ENCODE data around the gene RAPGEF4. TPM values are rescaled to one million over a fixed set of nuclear protein-coding genes. Genes with fewer than 3 reads are reported as not detected.
"Not testable (repeated sequence)": the region's sequence is repeated elsewhere in the genome, so short reads cannot be mapped to it uniquely, and the experiment has no call there.

RAPGEF4 gene
- total RNA-seq, 1 experiment from 2014 or later = not detected

DNA sequence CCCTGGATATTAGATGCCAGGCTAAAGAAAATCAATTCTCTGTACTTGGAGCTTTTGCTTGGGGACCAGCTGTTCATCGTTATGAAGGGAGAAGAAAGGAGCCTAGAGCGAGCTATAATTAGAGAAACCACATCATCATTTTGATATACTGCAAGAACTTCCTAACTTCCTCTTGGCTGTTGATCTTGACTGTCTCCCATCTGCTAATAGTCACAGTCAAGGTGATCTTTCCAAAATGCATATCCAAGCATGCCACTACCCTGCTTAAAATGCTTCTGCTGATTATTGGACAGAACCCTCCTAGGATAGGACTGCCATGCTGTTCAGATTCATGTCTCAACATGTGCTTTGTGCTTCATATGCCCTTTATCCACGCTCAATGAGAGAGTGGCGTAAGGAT lies 54.8 kb downstream of the RAPGEF4 start:
- Mint-ChIP-seq H3K27ac (ENCODE audit: low read depth, unreplicated experiment) (peak overlapping the region; percentile 32), H3K27me3 (ENCODE audit: insufficient read depth, unreplicated experiment) (no peaks in the 10 kb centered on the region), H3K36me3 (ENCODE audit: insufficient read depth, unreplicated experiment) (no peaks in the 10 kb centered on the region), H3K4me3 (ENCODE audit: unreplicated experiment) (no peak overlapping the region), H3K4me1 (ENCODE audit: insufficient read depth, unreplicated experiment) (no peaks in the 10 kb centered on the region), H3K9me3 (ENCODE audit: unreplicated experiment) (no peaks in the 10 kb centered on the region)
- intact Hi-C loops (cut with micrococcal nuclease) = no loop called here
- no TSS peak for BruUV-seq (replicated peaks)
- DNase-seq (ENCODE audit: unreplicated experiment) = no peak
- POLR2A ChIA-PET = no interaction called here
- TF ChIP-seq CTCF (IDR thresholded peaks at IDR 0.05; ENCODE audit: unreplicated experiment) = no peak
- CTCF ChIA-PET = interaction anchor here (0.6 kb wide), 1 partner anchor 22 kb away, joined by 3 read pairs; no protein-coding TSS in a partner anchor

- intact Hi-C loops (cut with micrococcal nuclease) = no loop called here
- Mint-ChIP-seq H3K27me3 (ENCODE audit: insufficient read depth, unreplicated experiment) (no peaks in the 10 kb centered on the region), H3K36me3 (ENCODE audit: insufficient read depth, unreplicated experiment) (no peaks in the 10 kb centered on the region), H3K9me3 (ENCODE audit: unreplicated experiment) (no peaks in the 10 kb centered on the region), H3K27ac (ENCODE audit: low read depth, unreplicated experiment) (peak overlapping the region; percentile 50), H3K4me1 (ENCODE audit: insufficient read depth, unreplicated experiment) (no peaks in the 10 kb centered on the region), H3K4me3 (ENCODE audit: unreplicated experiment) (no peak overlapping the region)
- no TSS peak for BruUV-seq (replicated peaks)
- no peak for TF ChIP-seq CTCF (IDR thresholded peaks at IDR 0.05; ENCODE audit: unreplicated experiment)
- POLR2A ChIA-PET = no interaction called here
- no peak for DNase-seq (ENCODE audit: unreplicated experiment)
- CTCF ChIA-PET = interaction anchor here (0.6 to 0.9 kb wide), 3 partner anchors 14 to 450 kb away, joined by 3 read pairs; no protein-coding TSS in a partner anchor
These were observed 56.3 kb downstream of the RAPGEF4 start for GRCh38 chr2:172791953-172792352.

DNA sequence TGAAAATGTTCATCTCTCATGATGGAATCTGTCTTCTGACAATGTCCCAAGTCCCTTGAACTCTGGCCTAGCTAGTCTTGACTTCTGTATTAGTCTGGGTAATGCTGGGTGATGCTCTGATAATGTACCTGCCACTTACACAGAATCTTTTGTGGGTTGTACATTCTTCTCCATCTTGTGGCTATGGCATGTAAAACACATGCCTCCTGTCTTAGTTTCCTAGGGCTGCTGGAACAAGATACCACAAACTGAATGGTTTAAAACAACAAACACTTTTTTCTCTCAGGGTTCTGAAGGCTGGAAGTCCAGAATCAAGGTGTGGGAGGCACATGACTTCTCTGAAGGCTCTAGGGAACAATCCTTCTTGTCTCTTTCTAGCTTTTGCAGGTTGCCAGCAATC lies 57.1 kb downstream of the RAPGEF4 start:
- no peaks in the 10 kb centered on the region for H3K4me1 Mint-ChIP-seq (ENCODE audit: insufficient read depth, unreplicated experiment)
- no peak for DNase-seq (ENCODE audit: unreplicated experiment)
- H3K36me3 Mint-ChIP-seq (ENCODE audit: insufficient read depth, unreplicated experiment) = no peaks in the 10 kb centered on the region
- H3K4me3 Mint-ChIP-seq (ENCODE audit: unreplicated experiment) = no peak overlapping the region
- H3K27me3 Mint-ChIP-seq (ENCODE audit: insufficient read depth, unreplicated experiment) = no peaks in the 10 kb centered on the region
- intact Hi-C loops (cut with micrococcal nuclease) = no loop called here
- no TSS peak for BruUV-seq (replicated peaks)
- no peaks in the 10 kb centered on the region for H3K9me3 Mint-ChIP-seq (ENCODE audit: unreplicated experiment)
- TF ChIP-seq CTCF (IDR thresholded peaks at IDR 0.05; ENCODE audit: unreplicated experiment) = no peak
- ChIA-PET CTCF (no interaction called here), POLR2A (no interaction called here)
- H3K27ac Mint-ChIP-seq (ENCODE audit: low read depth, unreplicated experiment) = peak overlapping the region; percentile 50

DNA sequence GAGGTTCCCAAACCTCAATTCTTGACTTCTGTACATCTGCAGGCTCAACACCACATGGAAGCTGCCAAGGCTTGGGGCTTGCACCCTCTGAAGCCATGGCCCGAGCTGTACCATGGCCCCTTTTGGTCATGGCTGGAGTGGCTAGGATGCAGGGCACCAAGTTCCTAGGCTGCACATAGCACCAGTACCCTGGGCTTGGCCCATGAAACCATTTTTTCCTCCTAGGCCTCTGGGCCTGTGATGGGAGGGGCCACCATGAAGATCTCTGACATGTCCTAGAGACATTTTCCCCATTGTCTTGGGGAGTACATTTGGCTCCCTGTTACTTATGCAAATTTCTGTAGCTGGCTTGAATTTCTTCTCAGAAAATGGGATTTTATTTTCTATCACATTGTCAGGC lies 67.7 kb downstream of the RAPGEF4 start:
- H3K36me3 Mint-ChIP-seq (ENCODE audit: insufficient read depth, unreplicated experiment); BruUV-seq (replicated peaks); H3K27ac Mint-ChIP-seq (ENCODE audit: low read depth, unreplicated experiment); DNase-seq (ENCODE audit: unreplicated experiment); H3K27me3 Mint-ChIP-seq (ENCODE audit: insufficient read depth, unreplicated experiment); H3K4me3 Mint-ChIP-seq (ENCODE audit: unreplicated experiment); H3K4me1 Mint-ChIP-seq (ENCODE audit: insufficient read depth, unreplicated experiment); POLR2A ChIA-PET: not testable (repeated sequence)
- CTCF ChIA-PET = interaction anchor here (1.0 to 1.2 kb wide), 2 partner anchors 129 to 414 kb away, joined by 3 to 8 read pairs; no protein-coding TSS in a partner anchor
- intact Hi-C loops (cut with micrococcal nuclease) = loop anchor here (10.0 kb wide), 1 partner anchor 411 kb away; no protein-coding TSS in a partner anchor
- H3K9me3 Mint-ChIP-seq (ENCODE audit: unreplicated experiment) = peaks cover 13% of the 10 kb centered on the region

- Mint-ChIP-seq H3K4me1 (ENCODE audit: insufficient read depth, unreplicated experiment) (no peaks in the 10 kb centered on the region), H3K4me3 (ENCODE audit: unreplicated experiment) (no peak overlapping the region), H3K9me3 (ENCODE audit: unreplicated experiment) (peaks cover 13% of the 10 kb centered on the region), H3K27me3 (ENCODE audit: insufficient read depth, unreplicated experiment) (no peaks in the 10 kb centered on the region), H3K36me3 (ENCODE audit: insufficient read depth, unreplicated experiment) (no peaks in the 10 kb centered on the region), H3K27ac (ENCODE audit: low read depth, unreplicated experiment) (no peak overlapping the region)
- DNase-seq (ENCODE audit: unreplicated experiment) = no peak
- ChIA-PET CTCF (interaction anchor here (0.5 to 7.9 kb wide), 6 partner anchors 9 to 1270 kb away, joined by 3 to 141 read pairs (median 4); no protein-coding TSS in a partner anchor), POLR2A (no interaction called here)
- intact Hi-C loops (cut with micrococcal nuclease) = loop anchor here (10.0 kb wide), 1 partner anchor 410 kb away; no protein-coding TSS in a partner anchor
- no peak for TF ChIP-seq CTCF (IDR thresholded peaks at IDR 0.05; ENCODE audit: unreplicated experiment)
- BruUV-seq (replicated peaks) = no TSS peak
These were observed 68.8 kb downstream of the RAPGEF4 start for GRCh38 chr2:172804423-172804822.

Measured in MCF 10A (cell line).